GM18870 (cell line): Measurements from ENCODE around the gene RDH13.
"Not testable (repeated sequence)": the region's sequence is repeated elsewhere in the genome, so short reads cannot be mapped to it uniquely, and the experiment has no call there.

ENCODE experiments used
- ATAC-seq: cut with Tn5 transposase; IDR thresholded peaks from one replicate; pipeline ENCODE4 v1.9.1; 2021; ENCODE audit warnings: moderate library complexity; ENCODE audit not compliant: unreplicated experiment

RDH13 gene

DNA sequence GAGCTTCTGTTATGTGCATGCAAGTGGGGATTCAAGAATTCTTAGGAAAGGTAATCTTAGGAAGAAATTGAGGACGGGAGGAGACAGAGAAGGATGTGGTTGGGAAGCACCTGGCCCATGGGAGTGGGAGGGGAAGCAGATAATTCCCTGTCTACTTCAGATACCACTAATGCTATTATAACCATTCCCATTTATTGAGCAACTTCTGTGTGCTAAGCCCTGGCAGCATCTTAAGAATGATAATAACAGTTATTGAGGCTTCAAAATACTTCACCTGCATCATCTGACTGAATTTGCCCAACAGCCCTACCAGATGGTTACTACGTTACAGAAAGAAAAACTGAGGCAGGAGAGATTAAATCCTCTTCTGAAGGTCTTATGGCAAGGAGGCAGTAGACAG lies 14.2 kb upstream of the RDH13 start:
- ATAC-seq: no peak

DNA sequence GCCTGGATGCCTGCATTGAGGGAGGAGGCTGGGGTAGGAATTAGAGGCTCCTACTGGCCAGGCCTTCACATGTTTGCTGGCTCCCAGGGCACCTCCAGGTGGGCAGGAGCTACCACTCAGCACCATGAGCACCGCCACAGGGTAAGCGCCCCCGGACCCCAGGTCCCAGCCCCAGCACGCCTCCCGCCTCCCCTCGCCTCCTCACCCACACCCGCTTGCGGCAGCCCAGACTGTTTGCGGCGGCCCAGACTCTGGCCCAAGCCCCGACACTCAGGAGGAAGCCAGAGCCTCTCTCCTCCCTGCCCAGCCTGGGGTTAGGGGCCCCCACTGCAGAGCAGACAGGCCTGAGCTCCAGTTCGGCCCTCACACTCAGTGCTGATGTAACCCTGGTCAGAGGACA lies 13.4 kb upstream of the RDH13 start:
- no peak for ATAC-seq

DNA sequence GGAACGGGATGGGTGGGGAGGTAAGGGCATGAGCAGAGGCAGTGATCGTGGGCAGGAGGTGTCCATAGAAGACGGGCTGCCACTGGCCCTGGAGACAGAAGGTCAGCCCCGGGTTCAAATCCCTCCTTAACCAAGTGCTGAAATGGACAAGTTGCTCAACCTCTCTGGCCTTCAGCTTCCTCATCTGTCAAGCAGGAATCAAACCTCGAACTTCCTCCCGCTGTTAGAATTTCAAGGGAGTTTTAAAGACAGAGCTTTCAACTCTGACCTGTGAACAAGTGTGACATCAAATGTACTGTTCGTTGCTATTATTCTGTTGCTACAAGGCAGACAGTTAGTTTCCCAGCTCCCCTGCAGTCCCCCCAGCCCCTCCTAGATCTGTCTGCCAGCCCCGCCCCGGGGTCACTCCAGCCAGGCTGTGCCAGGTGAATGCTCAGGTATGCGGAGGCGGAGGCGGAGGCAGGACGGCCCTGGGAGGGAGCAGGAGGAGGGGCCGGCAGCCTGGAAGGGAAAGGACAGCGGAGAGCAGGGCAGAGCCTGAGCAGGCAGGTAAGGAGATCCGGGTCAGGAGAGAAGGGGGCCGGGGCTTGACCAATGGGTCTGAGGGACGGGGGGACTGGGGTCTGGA lies 12.5 kb upstream of the RDH13 start, which contains the start of gene EPS8L1:
TSS of gene EPS8L1 (plus strand) at position 499 of the 628 bp plus-strand sequence. CDS start 576 bp downstream, outside the sequence.
- ATAC-seq: no peak

DNA sequence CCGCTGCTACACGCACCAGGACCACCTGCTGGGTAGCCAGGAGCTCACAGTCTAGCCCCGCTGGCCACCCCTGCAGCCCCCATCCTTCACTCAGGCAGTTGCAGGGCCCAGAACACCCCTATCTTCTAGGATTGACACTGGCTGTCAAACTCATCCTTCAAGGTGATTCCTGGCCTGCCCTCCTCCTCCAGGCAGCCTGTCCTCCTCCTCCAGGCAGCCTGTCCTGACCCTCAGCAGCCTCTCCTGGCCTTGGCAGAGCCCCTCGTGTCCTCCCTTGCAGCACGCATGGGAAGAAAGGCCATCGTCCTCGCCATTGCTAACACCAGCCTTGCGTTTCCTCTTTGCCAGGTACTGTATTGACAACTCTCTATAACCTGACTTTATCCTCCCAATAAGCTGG lies 9.0 kb upstream of the RDH13 start:
- no peak for ATAC-seq

DNA sequence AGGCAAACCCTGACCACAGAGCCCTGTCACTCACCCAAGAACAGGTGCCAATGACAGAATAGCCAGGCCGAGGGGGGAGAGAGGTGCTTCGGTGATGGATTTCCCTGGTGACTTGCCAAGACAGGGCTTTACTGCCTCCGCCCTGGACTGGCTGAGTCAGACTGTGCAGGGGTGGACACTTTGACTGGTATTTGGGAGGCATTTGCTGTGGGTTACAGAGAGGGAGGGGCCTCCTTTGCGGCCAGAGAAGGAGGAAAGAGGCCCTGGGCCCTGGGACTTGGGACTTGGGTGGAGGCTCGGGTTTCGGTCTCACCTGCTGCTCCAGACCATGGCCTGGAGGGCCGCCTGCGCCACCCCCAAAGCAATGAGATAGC lies 8.2 kb upstream of the RDH13 start:
- ATAC-seq: no peak

DNA sequence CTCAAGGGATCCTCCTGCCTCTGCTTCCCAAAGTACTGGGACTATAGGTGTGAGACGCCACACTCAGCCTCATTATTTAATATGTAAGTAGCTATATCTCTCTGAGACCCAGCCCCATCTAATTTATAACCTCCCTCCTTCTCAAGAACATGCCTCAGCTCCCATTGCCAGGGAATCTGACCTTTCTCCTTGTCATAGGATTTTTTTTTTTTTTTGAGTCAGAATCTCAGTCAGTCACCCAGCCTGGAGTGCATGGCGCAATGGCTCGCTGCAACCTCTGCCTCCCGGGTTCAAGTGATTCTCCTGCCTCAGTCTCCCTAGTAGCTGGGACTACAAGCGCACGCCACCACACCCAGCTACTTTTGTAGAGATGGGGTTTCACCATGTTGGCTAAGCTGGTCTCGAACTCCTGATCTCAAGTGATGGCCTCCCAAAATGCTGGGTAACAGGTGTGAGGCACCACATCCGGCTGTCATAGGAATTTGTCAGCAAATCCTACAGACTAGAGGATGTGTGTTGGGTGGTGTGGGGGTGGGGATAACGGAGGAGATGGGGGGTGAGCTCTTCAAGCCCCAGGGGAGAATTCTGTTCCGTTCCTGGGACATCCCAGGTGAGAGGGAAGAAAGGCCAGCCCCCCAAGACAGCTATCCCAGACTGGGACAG lies 7.6 kb upstream of the RDH13 start:
- no peak for ATAC-seq

DNA sequence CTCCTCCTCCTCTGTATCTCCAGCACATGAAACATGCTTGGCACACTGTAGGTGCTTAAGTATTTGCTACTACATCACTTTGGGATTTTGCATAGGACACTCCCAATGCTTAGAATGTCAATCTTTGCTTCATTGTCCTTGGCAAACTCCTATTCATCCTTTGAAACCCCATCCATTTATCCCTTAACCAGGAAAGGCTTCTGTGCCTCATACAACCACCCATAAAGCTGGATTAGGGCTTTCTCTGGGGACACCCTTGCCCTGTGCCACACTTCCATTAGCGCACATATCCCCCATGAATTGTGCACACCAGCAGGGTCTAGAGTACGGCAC lies 6.9 kb upstream of the RDH13 start:
- ATAC-seq: no peak

DNA sequence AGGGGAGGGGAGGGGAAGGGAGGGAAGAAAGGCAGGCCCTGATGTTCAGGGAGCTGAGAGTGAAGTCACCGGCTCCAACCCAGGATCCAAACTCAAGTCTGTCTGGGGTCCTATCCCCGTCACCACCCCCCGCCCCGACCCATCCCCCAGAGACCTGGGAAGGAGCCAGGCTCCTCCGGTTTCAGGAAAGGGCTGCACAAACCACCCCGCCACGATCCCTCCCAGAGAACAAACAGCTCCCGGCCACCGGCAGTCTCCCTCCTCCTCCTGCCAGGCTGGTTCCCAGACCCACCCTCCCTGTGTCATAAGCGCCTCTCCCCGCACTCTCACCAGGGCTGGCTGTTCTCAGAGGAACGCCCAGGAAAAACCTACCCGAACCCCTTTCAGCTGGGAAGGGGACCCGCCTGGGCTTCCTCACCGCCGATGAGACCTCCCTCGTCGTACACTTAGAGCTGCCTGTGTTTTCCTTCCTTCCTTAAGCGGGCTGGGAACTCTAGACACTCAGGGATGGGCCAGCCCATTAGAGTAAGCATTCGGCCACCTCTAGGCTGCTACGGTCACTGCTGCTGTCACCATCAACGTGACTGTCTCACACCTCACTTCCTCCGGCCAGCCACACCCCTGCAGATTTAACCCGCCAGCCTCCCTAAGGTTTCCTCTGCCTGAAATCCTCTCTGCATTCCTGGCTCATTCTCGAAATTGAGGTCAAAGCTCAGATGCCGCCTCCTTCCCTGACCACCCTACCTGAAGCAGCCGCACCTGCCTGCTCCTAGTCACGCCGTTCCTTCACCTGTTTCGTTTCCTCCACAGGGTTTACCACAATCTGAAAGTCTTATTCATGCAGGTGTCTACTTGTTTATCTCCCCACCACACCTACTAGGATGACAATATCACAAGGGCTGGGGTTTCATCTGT lies 6.3 kb upstream of the RDH13 start:
- no peak for ATAC-seq

DNA sequence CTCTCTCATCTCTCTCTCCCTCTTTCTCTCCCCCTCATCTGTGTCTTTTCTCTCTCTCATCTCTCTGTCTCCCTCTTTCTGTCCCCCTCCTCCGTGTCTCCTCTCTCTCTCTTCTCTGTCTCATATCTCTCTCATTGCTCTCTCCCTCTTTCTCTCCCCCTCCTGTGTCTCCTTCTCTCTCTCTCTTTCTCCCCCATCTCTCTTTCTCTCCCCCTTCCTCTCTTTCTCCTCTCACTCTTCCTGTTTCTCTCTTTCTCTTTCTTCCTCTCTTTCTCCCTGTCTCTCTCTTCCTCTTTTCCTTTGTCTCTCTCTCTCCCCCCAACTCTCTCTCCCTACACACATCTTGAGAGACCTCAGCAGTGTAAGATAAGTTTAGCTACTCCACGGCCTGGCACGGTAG lies 4.9 kb upstream of the RDH13 start:
- no peak for ATAC-seq

DNA sequence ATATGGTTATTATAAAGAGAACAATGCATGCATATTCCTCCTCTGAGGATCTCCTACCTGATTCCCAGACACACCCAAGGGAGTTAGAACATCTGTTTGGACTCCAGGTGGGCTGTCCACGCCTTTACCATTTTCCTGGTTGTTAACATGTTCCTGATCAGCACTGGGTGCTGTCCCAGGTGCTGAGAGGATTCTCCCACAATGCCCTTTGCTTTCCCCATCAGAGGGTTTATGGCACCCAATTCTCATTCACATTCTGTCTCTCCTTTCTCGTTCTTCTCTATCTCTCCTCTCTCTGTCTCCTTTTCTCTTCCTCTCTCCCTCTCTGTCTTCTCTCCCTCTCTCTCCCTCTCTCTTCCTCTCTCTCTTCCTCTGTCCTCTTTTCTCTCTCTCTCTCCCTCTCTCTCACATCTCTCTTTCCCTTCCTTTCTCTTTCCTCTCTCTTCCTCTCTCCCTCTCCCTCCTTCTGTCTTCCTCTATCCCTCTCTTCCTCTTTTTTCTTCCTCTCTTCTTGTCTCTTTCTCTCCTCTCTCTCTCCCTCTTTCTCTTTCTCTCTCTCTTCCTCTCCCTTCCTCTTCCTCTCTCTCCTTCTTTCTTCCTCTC lies 3.3 kb upstream of the RDH13 start:
- no peak for ATAC-seq

DNA sequence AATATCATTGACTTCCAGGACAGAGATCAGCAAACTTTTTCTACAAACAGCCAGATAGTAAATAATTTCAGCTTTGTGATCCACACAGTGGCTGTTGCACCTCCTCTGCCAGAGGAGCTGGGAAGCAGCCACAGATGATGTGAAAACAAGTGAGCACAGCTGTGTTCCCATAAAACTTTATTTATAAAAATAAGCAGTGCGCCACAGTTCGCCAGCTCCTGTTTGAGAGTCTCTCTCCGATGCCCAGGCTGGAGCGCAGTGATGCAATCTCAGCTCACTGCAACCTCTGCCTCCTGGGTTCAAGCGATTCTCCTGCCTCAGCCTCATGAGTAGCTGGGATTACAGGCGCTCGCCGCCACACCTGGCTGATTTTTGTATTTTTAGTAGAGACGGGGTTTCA lies 2.6 kb upstream of the RDH13 start:
- not testable (repeated sequence) for ATAC-seq

DNA sequence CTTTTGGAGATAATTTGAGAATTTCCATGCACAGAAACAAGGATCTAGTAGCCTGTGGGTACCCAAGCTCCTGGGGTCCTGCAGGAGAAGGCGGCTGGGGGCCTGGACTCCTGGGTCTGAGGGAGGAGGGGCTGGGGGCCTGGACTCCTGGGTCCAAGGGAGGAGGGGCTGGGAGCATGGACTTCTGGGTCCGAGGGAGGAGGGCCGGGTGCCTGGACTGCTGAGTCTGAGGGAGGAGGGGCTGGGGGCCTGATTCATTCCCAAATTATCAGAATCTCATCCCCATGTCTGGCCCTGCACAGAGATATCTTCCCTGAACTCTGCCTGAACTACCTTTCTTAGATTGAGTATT lies 520 bp upstream of the RDH13 start:
- no peak for ATAC-seq

DNA sequence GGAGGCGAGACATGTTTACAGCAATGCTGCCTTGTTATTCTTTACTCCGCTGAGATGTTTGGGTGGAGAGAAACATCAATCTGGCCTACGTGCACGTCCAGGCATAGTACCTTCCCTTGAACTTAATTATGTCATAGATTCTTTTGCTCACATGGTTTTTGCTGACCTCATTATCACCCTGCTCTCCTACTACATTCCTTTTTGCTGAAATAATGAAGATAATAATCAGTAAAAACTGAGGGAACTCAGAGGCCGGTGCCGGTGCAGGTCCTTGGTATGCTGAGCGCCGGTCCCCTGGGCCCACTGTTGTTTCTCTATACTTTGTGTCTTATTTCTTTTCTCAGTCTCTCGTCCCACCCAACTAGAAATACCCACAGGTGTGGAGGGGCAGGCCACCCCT lies 2.7 kb downstream of the RDH13 start:
- not testable (repeated sequence) for ATAC-seq

DNA sequence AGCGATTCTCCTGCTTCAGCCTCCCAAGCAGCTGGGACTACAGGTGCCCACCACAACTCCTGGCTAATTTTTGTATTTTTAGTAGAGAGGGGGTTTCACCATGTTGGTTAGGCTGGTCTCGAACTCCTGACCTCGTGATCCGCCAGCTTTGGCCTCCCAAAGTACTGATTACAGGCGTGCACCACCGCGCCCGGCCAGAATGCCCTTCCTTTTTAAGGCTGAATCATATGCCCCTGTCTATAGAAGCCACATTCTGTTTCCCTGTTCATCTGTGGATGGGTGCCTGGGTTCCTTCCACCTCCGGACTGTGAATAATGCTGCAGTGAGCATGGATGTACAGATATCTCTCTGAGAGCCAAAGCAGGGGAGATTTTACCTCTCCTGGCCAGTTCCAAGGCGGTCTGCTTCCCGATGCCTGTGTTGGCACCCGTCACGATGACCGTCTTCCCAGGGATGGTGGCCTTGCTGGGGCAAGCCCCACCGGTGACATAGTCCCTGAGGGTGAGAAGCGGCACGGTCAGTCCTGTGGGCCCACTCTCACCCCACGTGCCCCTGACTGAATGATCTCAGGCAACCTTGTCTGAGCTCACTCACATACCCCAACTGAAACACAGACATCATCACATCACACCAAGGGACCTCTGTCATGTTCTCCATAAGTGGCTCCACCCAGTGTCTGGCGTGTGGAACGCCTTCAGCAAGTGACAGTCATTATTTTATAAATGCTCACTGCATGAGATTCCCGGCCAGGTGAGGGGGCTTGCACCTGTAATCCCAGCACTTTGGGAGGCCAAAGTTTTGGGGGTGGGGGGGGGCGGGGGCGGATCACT lies 4.0 kb downstream of the RDH13 start:
- ATAC-seq: no peak

DNA sequence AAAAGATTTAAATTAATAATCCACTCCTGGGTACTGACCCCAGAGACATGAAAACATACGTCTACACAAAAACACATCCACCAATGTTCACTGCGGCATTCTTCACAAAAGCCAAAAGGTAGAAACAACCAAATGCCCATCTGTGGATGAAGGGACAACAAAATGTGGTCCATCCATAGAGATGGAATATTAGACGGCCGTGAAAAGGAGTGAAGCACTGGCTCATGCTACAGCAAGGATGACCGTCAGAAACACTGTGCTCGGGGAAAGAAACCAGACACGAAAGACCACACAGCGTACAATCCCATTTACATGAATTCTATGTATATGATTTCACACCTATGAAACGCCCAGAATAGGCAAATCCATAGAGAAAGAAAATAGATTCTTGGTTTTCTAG lies 6.1 kb downstream of the RDH13 start:
- no peak for ATAC-seq

DNA sequence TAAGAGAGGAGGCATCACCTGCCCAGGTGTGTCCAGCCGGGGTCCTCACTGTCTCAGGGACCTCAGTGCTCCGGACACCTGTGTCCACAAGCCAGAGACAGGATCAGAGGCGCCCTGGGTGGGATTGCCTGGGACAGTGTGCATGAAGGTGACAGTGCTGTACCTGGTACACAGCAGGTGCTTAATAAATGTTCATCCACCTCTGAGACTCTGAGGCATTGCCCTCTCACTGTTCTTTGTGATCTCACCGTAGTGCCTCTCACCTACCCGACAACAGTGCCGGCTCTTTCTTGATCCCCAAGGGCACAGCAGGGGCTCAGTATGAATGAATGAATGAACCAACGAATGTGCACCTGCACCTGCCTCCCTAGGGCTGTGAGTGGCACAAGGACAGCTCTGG lies 9.2 kb downstream of the RDH13 start:
- ATAC-seq: no peak

DNA sequence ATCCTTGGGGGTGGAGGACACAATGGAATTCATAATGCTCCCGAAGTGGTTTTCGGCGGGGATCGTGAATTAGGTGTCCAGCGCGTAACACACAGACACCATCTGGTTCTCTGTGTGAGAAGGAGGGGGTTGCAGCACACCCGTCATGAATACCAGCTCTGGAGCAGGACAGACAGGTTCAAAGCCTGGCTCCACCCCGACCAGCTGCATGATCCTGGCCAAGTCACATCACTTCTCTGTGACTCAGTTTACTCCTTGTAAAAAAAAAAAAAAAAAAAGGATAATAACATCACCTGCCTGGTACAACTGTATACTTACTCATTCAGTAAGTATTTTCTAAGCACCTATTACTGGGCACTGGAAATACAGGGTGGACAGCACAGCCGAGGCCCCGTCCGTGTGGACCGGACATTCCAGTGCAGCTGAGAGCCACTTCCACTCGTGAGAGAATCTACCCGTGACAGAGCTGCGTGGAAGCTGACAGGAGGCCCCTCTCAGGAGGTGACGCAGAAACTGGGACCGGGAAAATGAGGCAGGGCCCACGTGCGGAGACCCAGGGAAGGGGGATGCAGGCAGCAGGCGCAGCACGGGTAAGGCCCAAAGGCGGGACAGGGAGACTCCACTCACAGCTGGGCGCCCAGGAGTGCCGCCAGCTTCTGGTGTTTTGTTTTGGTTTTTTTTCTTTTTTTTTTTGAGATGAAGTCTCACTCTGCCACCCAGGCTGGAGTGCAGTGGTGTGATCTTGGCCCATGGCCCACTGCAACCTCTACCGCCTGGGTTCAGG lies 12.0 kb downstream of the RDH13 start:
- ATAC-seq: no peak

DNA sequence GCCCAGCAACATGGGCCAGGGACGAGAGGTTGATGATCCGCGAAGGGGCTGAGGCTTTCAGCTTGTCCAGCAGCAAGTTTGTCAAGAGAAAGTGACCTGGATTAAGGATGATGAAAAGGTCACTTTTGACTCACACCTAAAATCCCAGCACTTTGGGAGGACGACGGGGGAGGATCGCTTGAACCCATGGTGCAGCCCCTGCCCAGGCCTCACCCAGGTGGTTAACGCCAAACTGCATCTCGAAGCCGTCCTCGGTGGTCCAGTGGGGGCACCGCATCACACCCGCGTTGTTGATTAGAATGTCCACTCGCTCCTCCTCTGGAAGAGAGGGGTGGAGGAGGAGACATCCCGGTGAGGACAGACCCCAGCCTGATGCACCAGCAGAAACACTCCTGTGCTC lies 14.5 kb downstream of the RDH13 start:
- ATAC-seq: no peak

DNA sequence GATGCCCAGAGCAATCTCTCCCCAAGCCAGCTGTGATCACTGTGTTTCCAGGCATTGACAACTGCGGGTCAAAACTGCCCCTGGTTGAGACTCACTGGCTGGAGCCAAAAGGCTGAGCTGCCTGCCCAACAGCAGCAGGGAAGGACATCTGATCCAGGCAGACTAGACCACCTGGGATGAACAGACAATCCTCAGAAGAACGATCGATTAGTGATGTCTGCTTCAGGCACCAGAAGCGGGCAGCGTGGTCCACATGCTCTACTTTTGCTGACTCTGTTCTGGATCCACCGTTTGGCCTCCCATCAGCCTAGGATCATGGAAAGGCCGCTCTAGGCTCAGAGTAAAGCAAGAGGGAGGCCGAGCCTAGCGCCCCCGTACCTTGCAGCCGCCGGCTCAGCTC lies 15.0 kb downstream of the RDH13 start:
- ATAC-seq: no peak

DNA sequence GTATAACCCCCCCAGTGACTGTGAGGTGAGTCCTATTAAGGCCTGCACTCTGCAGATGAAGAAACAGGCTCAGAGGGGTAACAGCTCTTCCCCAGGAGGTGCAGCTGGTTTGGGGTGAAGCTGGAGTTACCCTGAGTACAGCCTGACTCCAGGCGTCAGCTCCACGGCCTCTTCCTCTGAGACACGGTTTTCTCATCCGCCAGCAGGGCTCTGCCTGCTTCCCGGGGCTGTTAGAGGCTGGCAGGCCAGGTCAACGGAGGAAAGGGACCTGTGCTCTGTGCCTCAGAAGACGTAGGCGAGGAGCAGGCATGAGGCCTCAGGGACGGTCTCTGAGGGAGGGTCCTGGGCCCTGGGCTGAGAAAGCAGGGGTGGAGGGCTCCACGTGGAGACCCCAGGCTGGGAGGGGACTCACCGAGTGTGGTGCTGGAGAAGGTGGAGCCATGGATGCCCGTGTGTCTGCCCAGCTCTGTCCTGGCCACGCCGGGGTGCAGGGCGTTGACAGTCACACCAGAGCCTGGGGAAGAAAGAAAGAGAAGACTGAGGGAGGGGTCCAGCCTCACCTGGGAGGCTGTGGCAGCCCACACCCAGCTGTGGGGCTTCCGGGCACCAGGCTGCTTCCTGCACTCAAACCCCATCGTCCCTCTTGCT lies 15.8 kb downstream of the RDH13 start:
- no peak for ATAC-seq
